BE2C (cell line): ENCODE data around the gene SMTNL2.
"Not testable (repeated sequence)": the region's sequence is repeated elsewhere in the genome, so short reads cannot be mapped to it uniquely, and the experiment has no call there.

Source experiments
- DNase-seq: peaks from one replicate; pipeline ENCODE4 v3.0.0-alpha.2; 2020
- H3K27me3 ChIP-seq: fragments of 250-450 bp; sonication (Bioruptor Pico); 2 replicates; pipeline ENCODE4 v1.5.1; 2020; ENCODE audit warnings: mild to moderate bottlenecking
- H3K36me3 ChIP-seq: fragments of 250-450 bp; sonication (Bioruptor Pico); 2 replicates; pipeline ENCODE4 v1.5.1; 2020; ENCODE audit warnings: mild to moderate bottlenecking
- H3K4me1 ChIP-seq: fragments of 250-450 bp; sonication (Bioruptor Pico); 2 replicates; pipeline ENCODE4 v1.5.1; 2020
- H3K4me3 ChIP-seq: 2 replicates; pipeline ENCODE4 v1.5.1; 2011; ENCODE audit warnings: low read depth, low read length
- H3K9me3 ChIP-seq: fragments of 250-450 bp; sonication (Bioruptor Pico); 2 replicates; pipeline ENCODE4 v1.5.1; 2020
- TF ChIP-seq, protein P1 (sequence below): IDR thresholded peaks from 2 replicates; pipeline ENCODE4 v1.5.1; 2012; ENCODE audit warnings: mild to moderate bottlenecking, low read depth, low read length

SMTNL2 gene

DNA sequence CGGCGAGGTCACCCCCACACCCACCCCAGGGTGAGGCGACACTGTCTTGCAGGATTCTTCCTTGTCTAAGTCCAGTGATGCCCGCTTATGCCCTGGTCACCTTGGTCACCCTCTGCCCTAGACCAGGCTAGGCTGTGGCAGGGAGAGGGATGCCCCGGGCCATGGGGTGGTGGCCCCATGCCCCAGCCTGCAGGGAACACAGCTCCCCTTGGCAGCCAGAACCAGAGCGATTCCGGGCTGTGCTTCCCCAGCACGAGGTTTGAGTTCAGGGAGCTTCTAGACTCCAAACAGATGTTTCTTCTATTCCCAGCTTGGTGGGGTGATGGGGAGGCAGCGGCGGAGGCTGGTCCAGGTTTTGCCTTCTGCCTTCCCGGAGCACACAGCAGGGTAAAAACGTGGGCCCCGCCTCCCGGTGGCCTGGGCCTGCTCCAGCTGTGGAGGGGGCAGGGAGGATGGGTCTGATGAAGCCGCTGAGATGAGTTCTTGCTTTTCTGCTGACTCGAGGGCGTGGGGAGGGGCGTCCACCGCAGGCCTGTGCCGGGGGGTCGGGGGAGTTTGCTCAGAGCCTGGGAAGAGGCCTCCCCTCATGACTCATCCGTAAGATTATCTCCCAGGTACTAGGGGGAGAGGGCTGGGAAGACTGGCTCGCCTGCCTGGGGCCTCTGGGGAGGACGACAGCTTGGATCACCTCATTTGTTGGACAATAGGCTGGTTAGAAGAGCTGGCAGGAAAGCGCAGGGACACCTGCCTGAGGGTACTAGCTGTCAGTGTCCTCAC is 15.4 kb downstream of the SMTNL2 start:
- Histone ChIP-seq H3K4me3 (no peak overlapping the region), H3K4me1 (peaks cover 19% of the 10 kb centered on the region), H3K36me3 (no peaks in the 10 kb centered on the region), H3K27me3 (no peaks in the 10 kb centered on the region), H3K9me3 (no peaks in the 10 kb centered on the region)
- DNase-seq: peak; percentile 76
- TF ChIP-seq, protein P1, sequence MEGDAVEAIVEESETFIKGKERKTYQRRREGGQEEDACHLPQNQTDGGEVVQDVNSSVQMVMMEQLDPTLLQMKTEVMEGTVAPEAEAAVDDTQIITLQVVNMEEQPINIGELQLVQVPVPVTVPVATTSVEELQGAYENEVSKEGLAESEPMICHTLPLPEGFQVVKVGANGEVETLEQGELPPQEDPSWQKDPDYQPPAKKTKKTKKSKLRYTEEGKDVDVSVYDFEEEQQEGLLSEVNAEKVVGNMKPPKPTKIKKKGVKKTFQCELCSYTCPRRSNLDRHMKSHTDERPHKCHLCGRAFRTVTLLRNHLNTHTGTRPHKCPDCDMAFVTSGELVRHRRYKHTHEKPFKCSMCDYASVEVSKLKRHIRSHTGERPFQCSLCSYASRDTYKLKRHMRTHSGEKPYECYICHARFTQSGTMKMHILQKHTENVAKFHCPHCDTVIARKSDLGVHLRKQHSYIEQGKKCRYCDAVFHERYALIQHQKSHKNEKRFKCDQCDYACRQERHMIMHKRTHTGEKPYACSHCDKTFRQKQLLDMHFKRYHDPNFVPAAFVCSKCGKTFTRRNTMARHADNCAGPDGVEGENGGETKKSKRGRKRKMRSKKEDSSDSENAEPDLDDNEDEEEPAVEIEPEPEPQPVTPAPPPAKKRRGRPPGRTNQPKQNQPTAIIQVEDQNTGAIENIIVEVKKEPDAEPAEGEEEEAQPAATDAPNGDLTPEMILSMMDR: no peak

- peak; percentile 37 for DNase-seq
- TF ChIP-seq, protein P1: 0 out of 2 replicates have a peak, but pooled peaks have one; percentile 13
- no peaks in the 10 kb centered on the region for H3K9me3 ChIP-seq
- 0 out of 2 replicates have a peak overlapping the region, but pooled peaks have one; percentile 11 for H3K4me3 ChIP-seq
- H3K27me3 ChIP-seq: no peaks in the 10 kb centered on the region
- H3K36me3 ChIP-seq: no peaks in the 10 kb centered on the region
- H3K4me1 ChIP-seq: peaks cover 19% of the 10 kb centered on the region
Measured at GRCh38 chr17:4600563-4600962, 16.2 kb downstream of the SMTNL2 start.

DNA sequence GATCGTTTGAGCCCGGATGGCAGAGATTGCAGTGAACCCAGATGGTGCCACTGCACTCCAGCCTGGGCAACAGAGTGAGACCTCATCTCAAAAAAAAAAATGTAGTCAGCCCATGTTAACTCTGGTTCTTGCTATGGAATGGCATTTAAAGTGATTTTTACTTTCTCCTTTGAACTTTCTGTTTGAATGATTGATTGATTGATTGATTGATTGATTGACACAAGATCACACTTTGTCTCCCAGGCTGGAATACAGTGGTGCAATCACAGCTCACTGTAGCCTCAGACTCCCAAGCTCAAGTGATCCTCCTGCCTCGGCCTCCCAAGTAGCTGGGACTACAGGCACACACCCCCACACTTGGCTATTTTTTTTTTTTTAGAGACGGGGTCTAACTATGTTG is 17.0 kb downstream of the SMTNL2 start:
- H3K4me1 ChIP-seq: peaks cover 19% of the 10 kb centered on the region
- no peaks in the 10 kb centered on the region for H3K27me3 ChIP-seq
- DNase-seq: no peak
- no peaks in the 10 kb centered on the region for H3K9me3 ChIP-seq
- no peak overlapping the region for H3K4me3 ChIP-seq
- TF ChIP-seq, protein P1: no peak
- H3K36me3 ChIP-seq: no peaks in the 10 kb centered on the region

- DNase-seq: no peak
- TF ChIP-seq, protein P1: no peak
- Histone ChIP-seq H3K27me3 (no peaks in the 10 kb centered on the region), H3K4me3 (no peak overlapping the region), H3K9me3 (no peaks in the 10 kb centered on the region), H3K4me1 (peaks cover 19% of the 10 kb centered on the region), H3K36me3 (no peaks in the 10 kb centered on the region)
Measured at GRCh38 chr17:4602041-4602440, 17.7 kb downstream of the SMTNL2 start.

GRCh38 chr17:4604111-4604644 is 19.8 kb downstream of the SMTNL2 start:
- TF ChIP-seq, protein P1: no peak
- no peak overlapping the region for H3K4me3 ChIP-seq
- DNase-seq: peak; percentile 89

DNA sequence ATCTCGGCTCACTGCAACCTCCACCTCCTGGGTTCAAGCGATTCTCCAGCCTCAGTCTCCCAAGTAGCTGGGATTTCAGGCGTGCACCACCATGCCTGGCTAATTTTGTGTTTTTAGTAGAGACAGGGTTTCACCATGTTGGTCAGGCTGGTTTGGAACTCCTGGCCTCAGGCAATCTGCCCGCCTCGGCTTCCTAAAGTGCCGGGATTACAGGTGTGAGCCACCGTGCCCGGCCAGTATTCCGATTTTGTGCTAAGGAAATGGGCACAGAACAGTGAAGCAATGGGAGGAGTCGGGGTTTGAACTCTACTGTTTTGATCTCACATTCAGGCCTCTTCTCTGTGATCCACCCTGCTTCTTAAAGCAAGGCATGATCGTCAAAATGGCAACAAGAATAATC is 20.4 kb downstream of the SMTNL2 start:
- not testable (repeated sequence) for H3K27me3 ChIP-seq, H3K4me3 ChIP-seq, H3K9me3 ChIP-seq, DNase-seq, H3K36me3 ChIP-seq
- peaks cover 13% of the 10 kb centered on the region for H3K4me1 ChIP-seq

More at GRCh38 chr17:4604111-4604644, 19.8 kb downstream of the SMTNL2 start:
- Histone ChIP-seq H3K4me1 (peaks cover 17% of the 10 kb centered on the region), H3K36me3 (no peaks in the 10 kb centered on the region), H3K9me3 (no peaks in the 10 kb centered on the region), H3K27me3 (no peaks in the 10 kb centered on the region)
